NB4 (cell line): ENCODE results near the gene AUH.

Experiments used
- DNase-seq: peaks from one replicate; pipeline ENCODE4 v3.0.0; 2010; ENCODE audit warnings: low read depth
- H3K4me3 ChIP-seq: one replicate; pipeline ENCODE4 v1.5.1; 2011; ENCODE audit warnings: mild to moderate bottlenecking, low read depth, low read length, moderate library complexity
- MYC ChIP-seq: IDR thresholded peaks from 2 replicates; pipeline ENCODE4 v1.6.1; 2011; ENCODE audit warnings: low read depth, low read length
- POLR2A ChIP-seq: IDR thresholded peaks from 2 replicates; pipeline ENCODE4 v1.6.1; 2011; ENCODE audit warnings: mild to moderate bottlenecking; ENCODE audit not compliant: insufficient read length; ENCODE audit errors: extremely low read depth
- TF ChIP-seq, protein P1 (sequence below): IDR thresholded peaks from 2 replicates; pipeline ENCODE4 v1.6.1; 2011; ENCODE audit warnings: low read depth, low read length
- TF ChIP-seq, protein P2 (sequence below): IDR thresholded peaks from one replicate; pipeline ENCODE4 v1.5.1; 2012; ENCODE audit warnings: low read depth, low read length

The AUH gene

DNA sequence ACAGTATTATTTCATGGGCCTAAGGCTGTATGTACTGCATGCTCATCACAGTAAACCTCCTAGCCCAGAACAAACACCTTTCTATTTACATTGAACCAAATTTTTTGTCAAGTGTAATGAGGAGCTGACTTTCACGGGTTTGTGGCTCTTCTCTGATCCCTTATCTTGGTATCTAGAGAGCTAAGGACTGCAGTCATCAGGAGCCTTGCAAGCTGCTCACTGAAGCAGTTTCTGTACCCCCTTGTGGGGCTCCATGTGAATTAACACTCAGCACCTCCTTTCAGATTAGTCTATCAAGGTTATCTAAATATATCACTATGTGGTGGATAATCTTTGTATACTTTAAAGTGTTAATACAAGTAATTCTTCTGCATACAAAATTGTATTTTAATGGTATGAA is 108.2 kb downstream of the AUH start:
- DNase-seq: peak; percentile 42
- no peak for TF ChIP-seq POLR2A
- TF ChIP-seq, protein P1, sequence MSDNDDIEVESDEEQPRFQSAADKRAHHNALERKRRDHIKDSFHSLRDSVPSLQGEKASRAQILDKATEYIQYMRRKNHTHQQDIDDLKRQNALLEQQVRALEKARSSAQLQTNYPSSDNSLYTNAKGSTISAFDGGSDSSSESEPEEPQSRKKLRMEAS: no peak
- TF ChIP-seq MYC: no peak
- TF ChIP-seq, protein P2, sequence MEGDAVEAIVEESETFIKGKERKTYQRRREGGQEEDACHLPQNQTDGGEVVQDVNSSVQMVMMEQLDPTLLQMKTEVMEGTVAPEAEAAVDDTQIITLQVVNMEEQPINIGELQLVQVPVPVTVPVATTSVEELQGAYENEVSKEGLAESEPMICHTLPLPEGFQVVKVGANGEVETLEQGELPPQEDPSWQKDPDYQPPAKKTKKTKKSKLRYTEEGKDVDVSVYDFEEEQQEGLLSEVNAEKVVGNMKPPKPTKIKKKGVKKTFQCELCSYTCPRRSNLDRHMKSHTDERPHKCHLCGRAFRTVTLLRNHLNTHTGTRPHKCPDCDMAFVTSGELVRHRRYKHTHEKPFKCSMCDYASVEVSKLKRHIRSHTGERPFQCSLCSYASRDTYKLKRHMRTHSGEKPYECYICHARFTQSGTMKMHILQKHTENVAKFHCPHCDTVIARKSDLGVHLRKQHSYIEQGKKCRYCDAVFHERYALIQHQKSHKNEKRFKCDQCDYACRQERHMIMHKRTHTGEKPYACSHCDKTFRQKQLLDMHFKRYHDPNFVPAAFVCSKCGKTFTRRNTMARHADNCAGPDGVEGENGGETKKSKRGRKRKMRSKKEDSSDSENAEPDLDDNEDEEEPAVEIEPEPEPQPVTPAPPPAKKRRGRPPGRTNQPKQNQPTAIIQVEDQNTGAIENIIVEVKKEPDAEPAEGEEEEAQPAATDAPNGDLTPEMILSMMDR: no peak
- no peak overlapping the region for H3K4me3 ChIP-seq

DNA sequence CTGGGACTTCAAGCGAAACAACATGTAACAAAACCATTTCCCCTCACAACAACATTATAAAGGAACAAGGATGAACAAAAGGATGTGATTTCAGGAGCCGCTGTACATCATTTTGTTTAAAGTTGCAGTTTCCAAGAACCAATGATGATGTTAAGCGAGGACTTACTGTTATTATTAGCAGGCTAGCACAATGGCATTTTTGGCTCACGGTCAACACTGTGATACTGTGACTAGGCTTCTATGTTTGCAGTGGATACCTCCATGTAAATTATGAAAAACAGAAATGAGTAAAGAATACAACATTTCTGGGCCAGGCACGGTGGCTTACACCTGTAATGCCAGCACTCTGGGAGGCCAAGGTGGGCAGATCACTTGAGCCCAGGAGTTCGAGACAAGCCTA is 113.0 kb downstream of the AUH start:
- H3K4me3 ChIP-seq: no peak overlapping the region
- TF ChIP-seq MYC: no peak
- TF ChIP-seq, protein P2: no peak
- TF ChIP-seq POLR2A: no peak
- TF ChIP-seq, protein P1: no peak
- DNase-seq: no peak

DNA sequence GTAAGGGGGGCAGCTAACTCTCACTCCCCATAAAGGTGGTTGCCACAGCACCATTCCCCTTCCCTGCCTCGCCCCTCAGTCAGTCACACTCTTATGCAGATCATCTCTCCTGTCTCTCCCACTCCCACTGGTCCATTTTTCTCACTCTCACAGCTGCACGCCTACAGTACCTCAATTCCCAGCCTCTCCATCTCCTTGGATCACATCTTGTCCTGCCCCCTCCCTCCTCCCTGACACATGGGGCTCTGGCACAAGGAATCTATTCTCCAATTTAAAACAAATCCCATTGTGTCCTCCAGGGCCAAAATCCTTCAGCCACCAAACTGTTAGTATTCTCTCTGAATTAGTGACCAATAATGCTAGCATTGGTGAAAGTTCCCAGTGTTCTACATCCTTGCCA is 114.4 kb downstream of the AUH start:
- no peak for TF ChIP-seq MYC
- no peak for TF ChIP-seq POLR2A
- TF ChIP-seq, protein P2: no peak
- no peak for DNase-seq
- no peak overlapping the region for H3K4me3 ChIP-seq

DNA sequence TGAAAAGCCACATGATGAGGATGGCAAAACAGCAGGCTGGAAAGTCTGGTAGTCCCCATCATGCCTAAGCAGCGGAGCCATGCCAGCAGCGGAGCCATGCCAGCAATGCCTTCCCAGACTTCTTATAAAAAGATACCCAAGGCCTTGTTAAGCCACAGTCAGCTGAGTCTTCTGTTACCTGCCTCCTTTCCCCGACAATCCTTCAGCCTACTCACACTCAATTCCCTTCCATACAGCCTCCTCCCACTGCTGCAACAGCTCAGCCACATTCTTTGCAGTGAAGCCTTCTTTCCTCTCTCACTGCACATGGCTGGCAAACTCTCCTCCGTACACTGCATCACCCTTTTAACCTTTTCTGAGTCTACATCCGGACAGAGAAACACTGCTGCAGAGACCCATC is 114.9 kb downstream of the AUH start:
- no peak for DNase-seq
- TF ChIP-seq, protein P2: no peak
- no peak for TF ChIP-seq MYC
- no peak for TF ChIP-seq POLR2A
- TF ChIP-seq, protein P1: no peak
- no peak overlapping the region for H3K4me3 ChIP-seq

DNA sequence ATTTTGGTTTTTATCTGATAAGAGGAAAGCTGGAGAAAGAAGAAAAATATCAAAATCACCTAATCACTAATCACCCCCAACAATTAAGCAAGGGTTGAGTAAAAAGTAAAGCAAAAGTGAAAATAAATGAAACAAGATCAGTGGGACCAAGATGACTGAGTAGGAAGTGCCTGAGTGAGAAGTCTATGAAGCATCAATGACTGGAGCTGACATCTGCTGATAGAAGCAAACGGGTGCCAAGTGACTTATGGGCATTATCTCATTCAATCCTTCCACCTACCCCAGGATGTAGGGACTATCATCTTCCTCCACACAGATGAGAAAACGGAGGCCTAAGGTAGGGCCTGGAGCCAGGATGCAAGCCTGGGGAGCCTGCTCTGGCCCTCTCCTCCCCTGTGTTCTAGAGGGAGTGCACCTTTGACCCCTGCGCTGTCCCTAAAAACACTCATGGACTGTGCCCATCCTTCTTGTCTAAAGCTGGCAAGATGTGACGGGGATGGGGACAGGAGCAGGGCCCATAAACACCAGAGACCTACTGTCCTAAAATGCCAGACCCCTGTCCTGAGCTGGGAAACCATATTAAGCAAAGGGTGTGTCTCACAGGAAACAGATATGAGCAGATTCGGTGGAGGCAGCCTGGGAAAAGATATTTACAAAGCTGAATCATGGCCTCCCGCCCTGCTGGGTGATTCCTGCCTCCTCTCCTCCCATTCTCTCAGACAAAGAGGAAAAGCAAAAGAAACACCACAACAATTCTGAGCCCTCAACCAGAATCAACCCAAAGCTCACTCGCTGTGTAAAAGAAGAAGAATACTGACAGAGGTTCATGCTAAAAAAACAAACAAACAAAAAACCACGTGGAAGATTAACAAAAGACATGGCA is 116.0 kb downstream of the AUH start:
- DNase-seq: no peak
- H3K4me3 ChIP-seq: no peak overlapping the region
- TF ChIP-seq, protein P1: no peak
- no peak for TF ChIP-seq MYC
- TF ChIP-seq, protein P2: no peak
- no peak for TF ChIP-seq POLR2A

DNA sequence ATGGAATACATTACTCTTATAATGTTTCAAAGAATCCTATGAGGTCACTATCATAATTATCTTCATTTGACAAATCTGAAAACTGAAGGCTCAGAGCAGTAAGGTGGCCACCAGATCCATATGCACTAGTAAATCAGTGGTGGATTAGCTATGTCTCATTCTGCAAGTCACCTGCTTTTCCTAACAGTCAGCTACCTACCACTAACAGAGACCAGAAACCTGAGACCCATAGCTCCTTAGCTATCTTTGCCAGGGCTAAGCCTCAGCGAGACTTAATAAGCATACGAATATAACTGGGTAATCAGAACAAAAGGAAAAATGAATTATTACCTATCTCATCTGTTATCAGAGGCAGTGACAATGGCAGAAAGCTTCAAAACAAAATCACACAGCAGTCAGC is 118.7 kb downstream of the AUH start:
- DNase-seq: no peak
- no peak overlapping the region for H3K4me3 ChIP-seq
- no peak for TF ChIP-seq MYC
- TF ChIP-seq, protein P2: no peak
- no peak for TF ChIP-seq POLR2A
- TF ChIP-seq, protein P1: no peak
